ENCODE results near the gene MCEMP1. TPM values are rescaled to one million over a fixed set of nuclear protein-coding genes. Genes with fewer than 3 reads are reported as not detected.
A peak's percentile ranks its signal among the peaks of the same experiment; 100 is the strongest.

The MCEMP1 gene
- total RNA-seq, 1 donor from 2014 or later: not detected

- H3K4me3 ChIP-seq (ENCODE audit: low read depth, low read length): peak overlapping the region; percentile 38
- peak; percentile 96 for TF ChIP-seq CTCF (conservative IDR thresholded peaks at IDR 0.05; ENCODE audit: low read depth, low read length)
- no peak for DNase-seq (ENCODE audit: low read depth)
Measured at GRCh38 chr19:7652061-7652641, 24.7 kb upstream of the MCEMP1 start.

GRCh38 chr19:7654401-7654800 is 22.5 kb upstream of the MCEMP1 start:
- no peak overlapping the region for H3K4me3 ChIP-seq (ENCODE audit: low read depth, low read length)
- no peak for TF ChIP-seq CTCF (conservative IDR thresholded peaks at IDR 0.05; ENCODE audit: low read depth, low read length)
- no peak for DNase-seq (ENCODE audit: low read depth)

GRCh38 chr19:7655581-7655980 is 21.3 kb upstream of the MCEMP1 start:
- DNase-seq (ENCODE audit: low read depth): no peak
- TF ChIP-seq CTCF (conservative IDR thresholded peaks at IDR 0.05; ENCODE audit: low read depth, low read length): no peak
- no peak overlapping the region for H3K4me3 ChIP-seq (ENCODE audit: low read depth, low read length)

GRCh38 chr19:7657131-7657751 is 19.6 kb upstream of the MCEMP1 start:
- DNase-seq (ENCODE audit: low read depth): no peak
- no peak for TF ChIP-seq CTCF (conservative IDR thresholded peaks at IDR 0.05; ENCODE audit: low read depth, low read length)
- no peak overlapping the region for H3K4me3 ChIP-seq (ENCODE audit: low read depth, low read length)

- TF ChIP-seq CTCF (conservative IDR thresholded peaks at IDR 0.05; ENCODE audit: low read depth, low read length): no peak
- DNase-seq (ENCODE audit: low read depth): no peak
- no peak overlapping the region for H3K4me3 ChIP-seq (ENCODE audit: low read depth, low read length)
Measured at GRCh38 chr19:7658219-7658686, 18.6 kb upstream of the MCEMP1 start.

GRCh38 chr19:7661744-7662538 is 14.9 kb upstream of the MCEMP1 start:
- H3K4me3 ChIP-seq (ENCODE audit: low read depth, low read length): no peak overlapping the region
- TF ChIP-seq CTCF (conservative IDR thresholded peaks at IDR 0.05; ENCODE audit: low read depth, low read length): no peak
- DNase-seq (ENCODE audit: low read depth): no peak

Data from epithelial cell of proximal tubule (primary cell).